H1 (cell line): ENCODE measurements around the gene KCTD21. TPM values are rescaled to one million over a fixed set of nuclear protein-coding genes. Genes with fewer than 3 reads are reported as not detected.
A peak's percentile ranks its signal among the peaks of the same experiment; 100 is the strongest.

Source experiments
- CTCF ChIA-PET: fragments of 300-600 bp; sonication (Branson Sonifier 250); formaldehyde crosslinking; loops from one replicate; lab custom pipeline; 2021; ENCODE audit not compliant: partially characterized antibody; lab: Charles Lee
- POLR2A ChIA-PET: fragments of 300-600 bp; sonication (Branson Sonifier 250); formaldehyde crosslinking; loops from one replicate; lab custom pipeline; 2021; ENCODE audit warnings: inconsistent platforms; ENCODE audit not compliant: partially characterized antibody; lab: Charles Lee
- DNase-seq, 2 experiments: peaks; one replicate each; pipeline versions ENCODE4 v3.0.0 to v3.0.0-alpha.2; 2010 to 2022; ENCODE audit warnings: low spot score in 2 of 2, low read depth in 1 of 2, mixed read lengths in 1 of 2
- FAIRE-seq: peaks from 2 replicates; lab custom pipeline; 2011; peaks lifted over from hg19 to GRCh38; lab: Jason Lieb, UNC
- H2AFZ ChIP-seq: 2 replicates; pipeline ENCODE4 v1.8.1; 2012; ENCODE audit warnings: low read length, inconsistent platforms
- H2AK5ac ChIP-seq: 2 replicates; pipeline ENCODE4 v1.6.1; 2013; ENCODE audit warnings: low read depth, low read length
- H2BK120ac ChIP-seq: replicated peaks from 2 replicates; pipeline ENCODE3; 2013; ENCODE audit warnings: low read depth, low read length, inconsistent platforms
- H2BK12ac ChIP-seq: 2 replicates; pipeline ENCODE4 v1.6.1; 2013; ENCODE audit warnings: low read depth, low read length
- H2BK15ac ChIP-seq: 2 replicates; pipeline ENCODE4 v1.6.1; 2013; ENCODE audit warnings: low read length
- H2BK20ac ChIP-seq: 2 replicates; pipeline ENCODE4 v1.6.1; 2013; ENCODE audit warnings: low read length
- H2BK5ac ChIP-seq: 2 replicates; pipeline ENCODE4 v1.6.1; 2013; ENCODE audit warnings: low read depth, low read length
- H3K14ac ChIP-seq: 2 replicates; pipeline ENCODE4 v1.6.1; 2013; ENCODE audit warnings: inconsistent platforms; ENCODE audit not compliant: insufficient read length
- H3K18ac ChIP-seq: 2 replicates; pipeline ENCODE4 v1.6.1; 2013; ENCODE audit warnings: low read length; ENCODE audit errors: extremely low read depth
- H3K23ac ChIP-seq: 2 replicates; pipeline ENCODE4 v1.6.1; 2013; ENCODE audit warnings: inconsistent platforms; ENCODE audit not compliant: insufficient read length
- H3K23me2 ChIP-seq: 2 replicates; pipeline ENCODE4 v1.6.1; 2013; ENCODE audit warnings: low read depth, low read length
- H3K27ac ChIP-seq: 2 replicates; pipeline ENCODE4 v1.6.1; 2011; ENCODE audit warnings: low read depth, low read length, inconsistent platforms
- H3K27me3 ChIP-seq, 4 experiments: replicated peaks in 1 of 4; 1 replicate in 1 of 4; 2 replicates in 3 of 4; pipeline versions ENCODE4 v1.6.1 to v1.8.1; 2011 to 2013; ENCODE audit warnings: low read length in 3 of 4, mild to moderate bottlenecking in 3 of 4, inconsistent platforms in 2 of 4, mixed read lengths in 2 of 4, moderate library complexity in 1 of 4; ENCODE audit not compliant: control insufficient read depth in 3 of 4, insufficient read depth in 3 of 4; ENCODE audit errors: extremely low read depth in 1 of 4
- H3K36me3 ChIP-seq, 4 experiments: 2 replicates each; pipeline versions ENCODE4 v1.6.1 to v1.8.1; 2011 to 2013; ENCODE audit warnings: mild to moderate bottlenecking in 4 of 4, low read length in 3 of 4, moderate library complexity in 2 of 4, control low read depth in 1 of 4, inconsistent platforms in 1 of 4; ENCODE audit not compliant: insufficient read depth in 4 of 4, control insufficient read depth in 2 of 4
- H3K4ac ChIP-seq: replicated peaks from 2 replicates; pipeline ENCODE3; 2013; ENCODE audit warnings: low read length, low read depth, mixed read lengths, inconsistent platforms; ENCODE audit not compliant: insufficient read length
- H3K4me1 ChIP-seq, 4 experiments: replicated peaks in 1 of 4; 1 replicate in 1 of 4; 2 replicates in 3 of 4; pipeline versions ENCODE4 v1.6.1 to v1.8.1; 2011 to 2013; ENCODE audit warnings: low read length in 3 of 4, inconsistent platforms in 2 of 4, mixed read lengths in 1 of 4; ENCODE audit not compliant: insufficient read depth in 4 of 4, control insufficient read depth in 3 of 4
- H3K4me2 ChIP-seq, 2 experiments: 2 replicates each; pipeline versions ENCODE4 v1.6.1 to v1.8.1; 2011 to 2013; ENCODE audit warnings: low read depth in 2 of 2, low read length in 2 of 2, control low read depth in 1 of 2, inconsistent platforms in 1 of 2, mild to moderate bottlenecking in 1 of 2; ENCODE audit not compliant: insufficient read depth in 1 of 2
- H3K4me3 ChIP-seq, 4 experiments: fragments of 200-600, 300-600 bp in 1 of 4; sonication (generic), shearing (Covaris generic), sonication (Bioruptor Twin) in 1 of 4; 2 replicates each; pipeline versions ENCODE4 v1.5.1 to v1.8.1; 2011 to 2016; ENCODE audit warnings: low read length in 4 of 4, low read depth in 3 of 4, control low read depth in 2 of 4, inconsistent platforms in 2 of 4, mild to moderate bottlenecking in 2 of 4, mixed read lengths in 1 of 4, moderate library complexity in 1 of 4; ENCODE audit not compliant: insufficient read depth in 2 of 4; ENCODE audit errors: extremely low read depth in 1 of 4
- H3K56ac ChIP-seq: replicated peaks from 2 replicates; pipeline ENCODE3; 2013; ENCODE audit warnings: low read depth, mild to moderate bottlenecking, mixed read lengths, low read length, inconsistent platforms; ENCODE audit not compliant: insufficient read length
- H3K79me1 ChIP-seq: 2 replicates; pipeline ENCODE4 v1.6.1; 2013; ENCODE audit warnings: low read depth, low read length, control low read depth
- H3K79me2 ChIP-seq, 2 experiments: 2 replicates each; pipeline versions ENCODE4 v1.6.1 to v1.8.1; 2012 to 2013; ENCODE audit warnings: low read length in 2 of 2, mild to moderate bottlenecking in 2 of 2, inconsistent platforms in 1 of 2; ENCODE audit not compliant: insufficient read depth in 2 of 2, control insufficient read depth in 1 of 2
- H3K9ac ChIP-seq, 4 experiments: replicated peaks in 1 of 4; 1 replicate in 1 of 4; 2 replicates in 3 of 4; pipeline versions ENCODE4 v1.6.1 to v1.8.1; 2011 to 2013; ENCODE audit warnings: low read depth in 3 of 4, low read length in 3 of 4, control low read depth in 2 of 4, mild to moderate bottlenecking in 2 of 4, moderate library complexity in 2 of 4, inconsistent platforms in 1 of 4; ENCODE audit errors: extremely low read depth in 1 of 4
- H3K9me3 ChIP-seq, 2 experiments: 2 replicates each; pipeline versions ENCODE4 v1.6.1 to v1.8.1; 2012 to 2013; ENCODE audit warnings: mild to moderate bottlenecking in 2 of 2, moderate library complexity in 2 of 2, control low read depth in 1 of 2, inconsistent platforms in 1 of 2, low read depth in 1 of 2, low read length in 1 of 2, mixed read lengths in 1 of 2; ENCODE audit not compliant: insufficient read depth in 2 of 2
- H4K20me1 ChIP-seq, 2 experiments: replicated peaks in 1 of 2; 2 replicates each; pipeline versions ENCODE3 to v1.8.1; 2011 to 2013; ENCODE audit warnings: inconsistent platforms in 2 of 2, low read length in 2 of 2, mild to moderate bottlenecking in 1 of 2; ENCODE audit not compliant: insufficient read depth in 2 of 2, control insufficient read depth in 1 of 2
- H4K5ac ChIP-seq: 2 replicates; pipeline ENCODE4 v1.6.1; 2013; ENCODE audit warnings: low read length, low read depth, mixed read lengths, inconsistent platforms; ENCODE audit not compliant: insufficient read length
- H4K8ac ChIP-seq: 2 replicates; pipeline ENCODE4 v1.8.0; 2013; ENCODE audit warnings: mild to moderate bottlenecking, moderate library complexity, low read length, inconsistent platforms; ENCODE audit not compliant: insufficient read depth; ENCODE audit errors: extremely low read depth
- H4K91ac ChIP-seq: replicated peaks from 2 replicates; pipeline ENCODE3; 2013; ENCODE audit warnings: low read length, mixed read lengths, inconsistent platforms; ENCODE audit not compliant: insufficient read length
- BACH1 ChIP-seq: IDR thresholded peaks from 2 replicates; pipeline ENCODE4 v1.6.1; 2012; ENCODE audit warnings: low read length, improper control_type of control experiment
- KDM5A ChIP-seq: fragments of 200-600 bp; IDR thresholded peaks from 2 replicates; pipeline ENCODE4 v1.7.1; 2012; ENCODE audit warnings: mild to moderate bottlenecking, low read length, inconsistent platforms, mixed read lengths
- MAFK ChIP-seq: IDR thresholded peaks from 2 replicates; pipeline ENCODE4 v1.6.1; 2012; ENCODE audit warnings: low read depth, mild to moderate bottlenecking, improper control_type of control experiment, low read length
- SP2 ChIP-seq: IDR thresholded peaks from 2 replicates; pipeline ENCODE4 v1.6.1; 2012; ENCODE audit warnings: mild to moderate bottlenecking, low read length, inconsistent platforms
- SUZ12 ChIP-seq: fragments of 200-600 bp; sonication (generic); IDR thresholded peaks from 2 replicates; pipeline ENCODE4 v1.6.1; 2012; ENCODE audit warnings: mild to moderate bottlenecking, inconsistent platforms, low read length, moderate library complexity, mixed read lengths
- WGBS, 2 experiments: shearing (Covaris generic) in 1 of 2; methylation state at CpG; one replicate each; pipeline versions ENCODE4 v1.1.6 to v1.1.7; 2013 to 2015; ENCODE audit warnings: low lambda C conversion rate in 2 of 2, mixed read lengths in 2 of 2, inconsistent platforms in 1 of 2, low coverage in 1 of 2, missing lambda C conversion rate in 1 of 2; ENCODE audit not compliant: insufficient replicate concordance in 2 of 2, insufficient coverage in 1 of 2, insufficient read length in 1 of 2; ENCODE audit errors: extremely low coverage in 1 of 2, missing lambda C conversion rate in 1 of 2; 5-methylcytosine and 5-hydroxymethylcytosine counted together
- polyA plus RNA-seq, 7 experiments: library from polyadenylated mRNA; depleted of rRNA in 3 of 7; stranded (reverse) in 5 of 7; unstranded in 2 of 7; fragments of >200 nt in 5 of 7; fragments of 200-250 nt in 2 of 7; gene quantifications; 1 replicate in 5 of 7; 2 replicates in 1 of 7; 4 replicates in 1 of 7; pipeline versions ENCODE4 v1.2.1 to v1.2.3, GENCODE V29; 2011 to 2013; ENCODE audit warnings: missing spikeins in 2 of 7, mixed read lengths in 2 of 7
- total RNA-seq: library from RNA; stranded (reverse); fragmentation: NEBNext Ultra II Directional; extraction: Animal tissue kit (Norgen Biotek cat#: 25700); gene quantifications from 2 replicates; pipeline ENCODE4 v1.2.1, GENCODE V29; 2021

KCTD21 gene
- total and polyA plus RNA-seq, 2 of the 8 experiments (the other 6 are each of a cell fraction or from before 2014, with no cell fraction given) = 3.2 to 4.1 TPM

- no peak overlapping the region for H3K4ac ChIP-seq
- H3K23me2 ChIP-seq = no peaks in the 10 kb centered on the region
- H3K9me3 ChIP-seq = no peaks in the 10 kb centered on the region
- H3K79me1 ChIP-seq = no peaks in the 10 kb centered on the region
- H2AK5ac ChIP-seq = no peak overlapping the region
- no peak overlapping the region for H3K27ac ChIP-seq
- no peaks in the 10 kb centered on the region for H3K79me2 ChIP-seq
- H4K5ac ChIP-seq = no peak overlapping the region
- no peak overlapping the region for H3K4me3 ChIP-seq
- H4K8ac ChIP-seq = 0 out of 2 replicates have a peak overlapping the region, but pooled peaks have one; percentile 14
- H3K18ac ChIP-seq = no peak overlapping the region
- H3K4me1 ChIP-seq = no peaks in the 10 kb centered on the region
- H4K91ac ChIP-seq = no peak overlapping the region
- 86% methylated on average over 7 of the region's 7 CpGs; no CpG with 5 or more reads in 1 of the 2 experiments for WGBS, 2 experiments
- no peak overlapping the region for H2BK120ac ChIP-seq
- H3K23ac ChIP-seq = no peak overlapping the region
- TF ChIP-seq KDM5A = no peak
- no peak for TF ChIP-seq BACH1
- no peak for TF ChIP-seq MAFK
- no peak for TF ChIP-seq SUZ12
- TF ChIP-seq SP2 = no peak
- no peak overlapping the region for H2BK15ac ChIP-seq
- no peak overlapping the region for H2BK20ac ChIP-seq
- no peak overlapping the region for H3K14ac ChIP-seq
- H3K56ac ChIP-seq = no peak overlapping the region
- H3K36me3 ChIP-seq = no peaks in the 10 kb centered on the region
- no peak overlapping the region for H2AFZ ChIP-seq
- FAIRE-seq (no peak), DNase-seq (no peak)
- no peak overlapping the region for H3K4me2 ChIP-seq
- CTCF ChIA-PET = interaction anchor here (1.2 to 1.4 kb wide), 2 partner anchors 11 to 22 kb away, joined by 3 to 4 read pairs; no protein-coding TSS in a partner anchor
- no peak overlapping the region for H2BK12ac ChIP-seq
- no peaks in the 10 kb centered on the region for H3K27me3 ChIP-seq
- no peak overlapping the region for H3K9ac ChIP-seq
- H2BK5ac ChIP-seq = no peak overlapping the region
- POLR2A ChIA-PET = interaction anchor here (0.7 kb wide), 1 partner anchor 66 kb away, joined by 3 read pairs; no protein-coding TSS in a partner anchor
- no peaks in the 10 kb centered on the region for H4K20me1 ChIP-seq
Observed at GRCh38 chr11:78170874-78171549, 17.4 kb downstream of the KCTD21 start.
